Astrocyte of the cerebellum (primary cell): Measurements from ENCODE around the gene DBF4B.
"Not testable (repeated sequence)": the region's sequence is repeated elsewhere in the genome, so short reads cannot be mapped to it uniquely, and the experiment has no call there.

ENCODE experiments used
- DNase-seq: peaks from one replicate; pipeline ENCODE4 v3.0.0-alpha.2; 2011; ENCODE audit warnings: low read depth
- H3K4me3 ChIP-seq: 2 replicates; pipeline ENCODE4 v1.5.1; 2011; ENCODE audit warnings: mild to moderate bottlenecking, low read depth, low read length, moderate library complexity
- CTCF ChIP-seq: IDR thresholded peaks from 2 replicates; pipeline ENCODE4 v1.5.1; 2012; ENCODE audit warnings: low read length, low read depth, moderate library complexity, mild to moderate bottlenecking; ENCODE audit errors: missing control alignments
- in situ Hi-C: cut with HindIII; loops from 2 replicates; pipeline ENCODE4 v1.10.0; 2017; ENCODE audit warnings: low sequenced_read_pairs

The DBF4B gene

GRCh38 chr17:44733753-44734152, 25.3 kb downstream of the DBF4B start:
- no peak for DNase-seq
- no peak overlapping the region for H3K4me3 ChIP-seq
- in situ Hi-C loops, result no loop called here
- TF ChIP-seq CTCF, result peak; percentile 61

GRCh38 chr17:44734272-44734671, 25.8 kb downstream of the DBF4B start:
- no peak overlapping the region for H3K4me3 ChIP-seq
- in situ Hi-C loops, result no loop called here
- no peak for TF ChIP-seq CTCF
- DNase-seq, result no peak

GRCh38 chr17:44736551-44737240, 28.2 kb downstream of the DBF4B start:
- H3K4me3 ChIP-seq, result no peak overlapping the region
- in situ Hi-C loops, result no loop called here
- no peak for TF ChIP-seq CTCF
- no peak for DNase-seq

- no peak for TF ChIP-seq CTCF
- H3K4me3 ChIP-seq, result no peak overlapping the region
- in situ Hi-C loops, result no loop called here
- no peak for DNase-seq
Measured at GRCh38 chr17:44738214-44738906, 29.9 kb downstream of the DBF4B start.

GRCh38 chr17:44741316-44741715, 32.9 kb downstream of the DBF4B start:
- TF ChIP-seq CTCF, result no peak
- no peak overlapping the region for H3K4me3 ChIP-seq
- no peak for DNase-seq
- in situ Hi-C loops, result no loop called here

- in situ Hi-C loops, result no loop called here
- TF ChIP-seq CTCF, result peak; percentile 5
- H3K4me3 ChIP-seq, result no peak overlapping the region
- DNase-seq, result no peak
Measured at GRCh38 chr17:44745301-44745700, 36.8 kb downstream of the DBF4B start.

- in situ Hi-C loops, DNase-seq, H3K4me3 ChIP-seq: not testable (repeated sequence)
Measured at GRCh38 chr17:44745738-44746137, 37.3 kb downstream of the DBF4B start.
